ENCODE results near the gene PLEKHA6. TPM values are rescaled to one million over a fixed set of nuclear protein-coding genes. Genes with fewer than 3 reads are reported as not detected.

PLEKHA6 gene
- total RNA-seq, 1 donor from 2014 or later: 15.4 TPM

GRCh38 chr1:204295671-204296070 lies 64.1 kb downstream of the PLEKHA6 start:
- no peak for DNase-seq (ENCODE audit: low read depth)
- TF ChIP-seq, protein P1, sequence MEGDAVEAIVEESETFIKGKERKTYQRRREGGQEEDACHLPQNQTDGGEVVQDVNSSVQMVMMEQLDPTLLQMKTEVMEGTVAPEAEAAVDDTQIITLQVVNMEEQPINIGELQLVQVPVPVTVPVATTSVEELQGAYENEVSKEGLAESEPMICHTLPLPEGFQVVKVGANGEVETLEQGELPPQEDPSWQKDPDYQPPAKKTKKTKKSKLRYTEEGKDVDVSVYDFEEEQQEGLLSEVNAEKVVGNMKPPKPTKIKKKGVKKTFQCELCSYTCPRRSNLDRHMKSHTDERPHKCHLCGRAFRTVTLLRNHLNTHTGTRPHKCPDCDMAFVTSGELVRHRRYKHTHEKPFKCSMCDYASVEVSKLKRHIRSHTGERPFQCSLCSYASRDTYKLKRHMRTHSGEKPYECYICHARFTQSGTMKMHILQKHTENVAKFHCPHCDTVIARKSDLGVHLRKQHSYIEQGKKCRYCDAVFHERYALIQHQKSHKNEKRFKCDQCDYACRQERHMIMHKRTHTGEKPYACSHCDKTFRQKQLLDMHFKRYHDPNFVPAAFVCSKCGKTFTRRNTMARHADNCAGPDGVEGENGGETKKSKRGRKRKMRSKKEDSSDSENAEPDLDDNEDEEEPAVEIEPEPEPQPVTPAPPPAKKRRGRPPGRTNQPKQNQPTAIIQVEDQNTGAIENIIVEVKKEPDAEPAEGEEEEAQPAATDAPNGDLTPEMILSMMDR (IDR thresholded peaks at IDR 0.05; ENCODE audit: insufficient read depth, low read length, poor library complexity, severe bottlenecking): no peak
- no peaks in the 10 kb centered on the region for H3K27me3 ChIP-seq (ENCODE audit: control insufficient read depth, insufficient read depth, low read length)
- no peaks in the 10 kb centered on the region for H3K36me3 ChIP-seq (ENCODE audit: control insufficient read depth, insufficient read depth, low read length)
- H3K4me3 ChIP-seq (ENCODE audit: low read depth, low read length): no peak overlapping the region

DNA sequence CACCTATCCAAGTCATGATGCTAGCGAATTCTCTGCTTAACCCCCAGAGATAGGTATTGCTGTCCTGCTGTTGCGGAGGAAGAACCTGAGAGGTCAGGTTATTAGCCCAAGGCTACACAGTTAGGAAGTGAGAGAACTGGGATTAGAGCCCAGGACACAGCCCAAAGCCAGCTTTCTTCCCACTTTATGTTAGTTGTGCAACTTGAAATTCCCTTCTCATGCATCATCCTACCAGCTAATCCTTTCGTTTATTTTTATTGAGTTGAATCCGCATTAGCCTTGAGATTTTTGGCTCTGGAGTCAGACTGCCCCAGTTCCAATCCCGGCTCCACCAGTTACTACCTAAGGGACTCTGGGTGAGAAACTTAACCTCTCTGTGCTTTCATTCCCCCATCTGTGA lies 65.4 kb downstream of the PLEKHA6 start:
- no peak for DNase-seq (ENCODE audit: low read depth)
- H3K36me3 ChIP-seq (ENCODE audit: control insufficient read depth, insufficient read depth, low read length): no peaks in the 10 kb centered on the region
- no peak overlapping the region for H3K4me3 ChIP-seq (ENCODE audit: low read depth, low read length)
- TF ChIP-seq, protein P1 (IDR thresholded peaks at IDR 0.05; ENCODE audit: insufficient read depth, low read length, poor library complexity, severe bottlenecking): no peak
- no peaks in the 10 kb centered on the region for H3K27me3 ChIP-seq (ENCODE audit: control insufficient read depth, insufficient read depth, low read length)

DNA sequence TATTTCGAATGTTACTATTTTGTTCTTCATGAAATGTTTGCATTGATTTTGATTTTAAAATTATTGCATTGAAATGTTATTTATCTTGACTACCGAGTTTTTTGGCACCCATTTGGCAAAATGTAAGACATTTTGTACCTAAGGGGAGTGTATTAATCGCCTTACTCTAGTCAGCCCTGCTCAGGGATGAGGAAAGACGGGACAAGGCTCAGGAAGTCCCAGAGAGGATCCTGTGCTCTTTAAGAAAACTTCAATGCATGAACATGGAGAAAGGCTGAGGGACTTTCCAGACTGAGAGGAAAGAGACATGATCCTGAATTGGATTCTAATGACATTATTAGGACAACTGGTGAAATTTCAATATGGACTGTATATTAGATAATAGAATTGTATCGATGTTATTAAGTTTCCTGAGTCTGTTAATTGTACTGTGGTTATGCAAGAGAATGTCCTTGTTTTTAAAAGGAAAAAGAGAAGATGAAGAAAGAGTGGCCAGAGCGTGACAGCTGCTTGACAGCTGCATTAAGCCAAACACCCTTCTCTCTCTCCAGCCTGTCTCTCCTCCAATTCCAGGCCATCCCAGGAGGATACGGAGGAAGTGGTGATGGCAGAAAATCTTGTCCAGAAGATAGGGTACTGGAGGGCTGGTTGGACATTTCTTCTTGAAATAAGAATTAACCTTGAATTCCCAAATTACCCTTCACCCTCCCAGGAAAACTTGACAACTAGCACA lies 66.0 kb downstream of the PLEKHA6 start:
- TF ChIP-seq, protein P1 (IDR thresholded peaks at IDR 0.05; ENCODE audit: insufficient read depth, low read length, poor library complexity, severe bottlenecking): no peak
- H3K36me3 ChIP-seq (ENCODE audit: control insufficient read depth, insufficient read depth, low read length): no peaks in the 10 kb centered on the region
- no peak for DNase-seq (ENCODE audit: low read depth)
- H3K27me3 ChIP-seq (ENCODE audit: control insufficient read depth, insufficient read depth, low read length): no peaks in the 10 kb centered on the region
- H3K4me3 ChIP-seq (ENCODE audit: low read depth, low read length): no peak overlapping the region

- TF ChIP-seq, protein P1 (IDR thresholded peaks at IDR 0.05; ENCODE audit: insufficient read depth, low read length, poor library complexity, severe bottlenecking): no peak
- H3K4me3 ChIP-seq (ENCODE audit: low read depth, low read length): no peak overlapping the region
- no peak for DNase-seq (ENCODE audit: low read depth)
- H3K36me3 ChIP-seq (ENCODE audit: control insufficient read depth, insufficient read depth, low read length): no peaks in the 10 kb centered on the region
- H3K27me3 ChIP-seq (ENCODE audit: control insufficient read depth, insufficient read depth, low read length): no peaks in the 10 kb centered on the region
These were observed 67.0 kb downstream of the PLEKHA6 start for GRCh38 chr1:204292740-204293139.

GRCh38 chr1:204289280-204289679 lies 70.4 kb downstream of the PLEKHA6 start:
- H3K4me3 ChIP-seq (ENCODE audit: low read depth, low read length): no peak overlapping the region
- H3K27me3 ChIP-seq (ENCODE audit: control insufficient read depth, insufficient read depth, low read length): peaks cover under 1% of the 10 kb centered on the region
- no peak for DNase-seq (ENCODE audit: low read depth)
- no peaks in the 10 kb centered on the region for H3K36me3 ChIP-seq (ENCODE audit: control insufficient read depth, insufficient read depth, low read length)
- TF ChIP-seq, protein P1 (IDR thresholded peaks at IDR 0.05; ENCODE audit: insufficient read depth, low read length, poor library complexity, severe bottlenecking): no peak

All from kidney epithelial cell (primary cell).